Measurements from ENCODE around the gene BAK1.
"Not testable (repeated sequence)": the region's sequence is repeated elsewhere in the genome, so short reads cannot be mapped to it uniquely, and the experiment has no call there.

BAK1 gene

DNA sequence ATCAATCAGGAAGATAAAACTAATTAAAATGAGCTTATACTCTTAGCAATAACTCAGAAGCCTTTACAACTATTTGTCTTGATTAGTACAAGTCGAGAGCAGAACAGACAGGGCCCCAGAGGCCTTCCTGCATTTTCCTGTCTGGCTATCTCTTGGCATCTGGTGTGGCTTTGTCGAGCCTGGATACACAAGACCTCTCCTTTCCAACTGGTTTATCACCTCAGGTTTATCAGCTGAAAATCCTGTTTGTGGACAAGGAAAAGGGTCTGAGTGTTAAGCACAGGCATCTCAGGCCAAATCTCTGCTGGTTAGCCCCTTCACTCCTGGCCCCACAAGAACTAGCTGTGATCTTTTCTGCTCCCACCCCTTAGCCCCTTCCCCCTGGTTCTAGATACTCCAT, 32.6 kb downstream of the BAK1 start:
- TF ChIP-seq, protein P1, sequence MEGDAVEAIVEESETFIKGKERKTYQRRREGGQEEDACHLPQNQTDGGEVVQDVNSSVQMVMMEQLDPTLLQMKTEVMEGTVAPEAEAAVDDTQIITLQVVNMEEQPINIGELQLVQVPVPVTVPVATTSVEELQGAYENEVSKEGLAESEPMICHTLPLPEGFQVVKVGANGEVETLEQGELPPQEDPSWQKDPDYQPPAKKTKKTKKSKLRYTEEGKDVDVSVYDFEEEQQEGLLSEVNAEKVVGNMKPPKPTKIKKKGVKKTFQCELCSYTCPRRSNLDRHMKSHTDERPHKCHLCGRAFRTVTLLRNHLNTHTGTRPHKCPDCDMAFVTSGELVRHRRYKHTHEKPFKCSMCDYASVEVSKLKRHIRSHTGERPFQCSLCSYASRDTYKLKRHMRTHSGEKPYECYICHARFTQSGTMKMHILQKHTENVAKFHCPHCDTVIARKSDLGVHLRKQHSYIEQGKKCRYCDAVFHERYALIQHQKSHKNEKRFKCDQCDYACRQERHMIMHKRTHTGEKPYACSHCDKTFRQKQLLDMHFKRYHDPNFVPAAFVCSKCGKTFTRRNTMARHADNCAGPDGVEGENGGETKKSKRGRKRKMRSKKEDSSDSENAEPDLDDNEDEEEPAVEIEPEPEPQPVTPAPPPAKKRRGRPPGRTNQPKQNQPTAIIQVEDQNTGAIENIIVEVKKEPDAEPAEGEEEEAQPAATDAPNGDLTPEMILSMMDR (IDR thresholded peaks at IDR 0.05; ENCODE audit: borderline replicate concordance, control extremely low read depth, extremely low read depth, insufficient read depth, missing control alignments), result no peak
- in situ Hi-C loops (cut with MboI; ENCODE audit: low sequenced_read_pairs, unreplicated experiment), result no loop called here
- no peak for DNase-seq (ENCODE audit: low spot score)

DNA sequence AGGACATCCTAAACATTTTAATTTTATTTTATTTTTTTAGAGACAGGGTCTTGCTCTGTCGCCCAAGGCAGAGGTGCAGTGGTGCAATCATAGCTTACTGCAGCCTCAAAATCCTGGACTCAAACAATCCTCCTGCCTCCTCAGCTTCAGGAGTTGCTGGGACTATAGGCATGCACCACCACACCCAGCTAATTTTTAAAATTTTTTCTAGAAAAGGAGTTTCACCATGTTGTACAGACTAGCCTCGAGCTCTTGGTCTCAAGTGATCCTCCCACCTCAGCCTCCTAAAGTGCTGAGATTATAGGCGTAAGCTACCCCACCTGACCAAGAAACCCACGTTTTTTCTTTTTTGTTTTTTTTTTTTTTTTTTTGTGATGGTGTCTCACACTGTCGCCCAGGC, 33.3 kb downstream of the BAK1 start:
- in situ Hi-C loops (cut with MboI; ENCODE audit: low sequenced_read_pairs, unreplicated experiment), result no loop called here
- no peak for DNase-seq (ENCODE audit: low spot score)
- TF ChIP-seq, protein P1 (IDR thresholded peaks at IDR 0.05; ENCODE audit: borderline replicate concordance, control extremely low read depth, extremely low read depth, insufficient read depth, missing control alignments), result no peak

DNA sequence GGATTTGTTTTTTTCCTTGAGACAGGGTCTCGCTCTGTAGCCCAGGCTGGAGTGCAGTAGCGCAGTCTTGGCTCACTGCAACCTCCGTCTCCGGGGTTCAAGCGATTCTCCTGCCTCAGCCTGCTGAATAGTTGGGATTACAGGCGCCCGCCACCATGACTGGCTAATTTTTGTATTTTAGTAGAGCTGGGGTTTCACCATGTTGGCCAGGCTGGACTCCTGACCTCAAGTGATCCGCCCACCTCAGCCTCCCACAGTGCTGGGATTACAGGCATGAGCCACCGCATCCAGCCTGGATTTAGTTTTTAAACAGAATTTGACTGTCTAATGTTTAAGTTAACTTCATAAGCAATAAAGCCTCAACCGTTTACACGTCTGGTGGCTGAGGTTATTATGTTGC, 34.8 kb downstream of the BAK1 start:
- in situ Hi-C loops (cut with MboI; ENCODE audit: low sequenced_read_pairs, unreplicated experiment); DNase-seq (ENCODE audit: low spot score): not testable (repeated sequence)

DNA sequence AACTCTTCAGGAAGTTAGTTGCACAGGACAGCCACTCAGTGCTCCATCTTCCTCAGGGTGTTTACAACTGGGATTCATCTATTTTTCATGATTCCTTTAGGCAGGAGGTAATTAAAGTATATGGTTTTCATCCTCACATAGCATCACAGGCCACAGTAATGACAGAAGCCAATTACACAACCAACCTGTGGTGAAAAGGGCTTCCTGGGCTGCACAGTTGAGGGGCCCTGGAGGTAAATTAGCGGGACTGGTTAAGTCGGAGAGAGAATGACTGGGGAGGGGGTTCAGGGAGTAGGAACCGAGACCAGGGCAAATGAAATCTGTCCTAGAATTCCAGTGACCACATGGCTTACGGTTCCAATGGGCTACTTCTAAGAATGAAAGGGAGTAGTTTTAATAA, 37.0 kb downstream of the BAK1 start:
- TF ChIP-seq, protein P1 (IDR thresholded peaks at IDR 0.05; ENCODE audit: borderline replicate concordance, control extremely low read depth, extremely low read depth, insufficient read depth, missing control alignments), result no peak
- no peak for DNase-seq (ENCODE audit: low spot score)
- in situ Hi-C loops (cut with MboI; ENCODE audit: low sequenced_read_pairs, unreplicated experiment), result no loop called here

DNA sequence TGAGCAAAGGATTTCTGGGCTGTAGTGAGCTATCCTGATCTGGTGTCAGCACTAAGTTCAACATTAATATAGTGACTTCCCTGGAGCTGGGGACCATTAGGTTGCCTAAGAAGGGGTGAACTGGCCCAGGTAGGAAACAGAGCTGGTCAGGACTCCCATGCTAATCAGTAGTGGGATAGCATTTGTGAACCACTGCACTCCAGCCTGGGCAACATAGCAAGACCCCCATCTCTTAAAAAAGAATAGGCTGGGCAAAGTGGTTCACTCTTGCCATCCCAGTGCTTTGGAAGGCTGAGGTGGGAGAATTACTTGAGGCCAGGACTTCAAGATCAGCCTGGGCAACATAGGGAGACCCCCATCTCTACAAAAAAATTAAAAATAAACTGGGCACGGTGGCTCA, 39.3 kb downstream of the BAK1 start:
- in situ Hi-C loops (cut with MboI; ENCODE audit: low sequenced_read_pairs, unreplicated experiment), result no loop called here
- TF ChIP-seq, protein P1 (IDR thresholded peaks at IDR 0.05; ENCODE audit: borderline replicate concordance, control extremely low read depth, extremely low read depth, insufficient read depth, missing control alignments), result no peak
- DNase-seq (ENCODE audit: low spot score), result no peak

DNA sequence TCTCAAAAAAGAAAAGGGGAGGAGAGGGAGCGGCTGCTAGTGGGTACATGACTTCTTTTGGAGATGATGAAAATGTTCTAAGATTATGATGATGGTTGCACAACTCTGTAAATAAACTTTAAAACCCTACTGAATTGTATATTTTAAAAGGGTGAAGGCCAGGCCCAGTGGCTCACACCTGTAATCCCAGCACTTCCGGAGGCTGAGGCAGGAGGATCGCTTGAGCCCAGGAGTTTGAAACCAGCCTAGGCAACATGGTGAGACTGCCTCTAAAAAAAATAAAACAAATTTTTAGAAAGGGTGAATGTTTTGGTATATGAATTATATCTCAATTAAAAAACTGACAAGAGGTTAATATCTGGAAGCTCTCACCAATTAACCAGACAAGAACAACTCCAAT, 45.4 kb downstream of the BAK1 start:
- TF ChIP-seq, protein P1 (IDR thresholded peaks at IDR 0.05; ENCODE audit: borderline replicate concordance, control extremely low read depth, extremely low read depth, insufficient read depth, missing control alignments), result no peak
- DNase-seq (ENCODE audit: low spot score), result no peak
- in situ Hi-C loops (cut with MboI; ENCODE audit: low sequenced_read_pairs, unreplicated experiment), result no loop called here

DNA sequence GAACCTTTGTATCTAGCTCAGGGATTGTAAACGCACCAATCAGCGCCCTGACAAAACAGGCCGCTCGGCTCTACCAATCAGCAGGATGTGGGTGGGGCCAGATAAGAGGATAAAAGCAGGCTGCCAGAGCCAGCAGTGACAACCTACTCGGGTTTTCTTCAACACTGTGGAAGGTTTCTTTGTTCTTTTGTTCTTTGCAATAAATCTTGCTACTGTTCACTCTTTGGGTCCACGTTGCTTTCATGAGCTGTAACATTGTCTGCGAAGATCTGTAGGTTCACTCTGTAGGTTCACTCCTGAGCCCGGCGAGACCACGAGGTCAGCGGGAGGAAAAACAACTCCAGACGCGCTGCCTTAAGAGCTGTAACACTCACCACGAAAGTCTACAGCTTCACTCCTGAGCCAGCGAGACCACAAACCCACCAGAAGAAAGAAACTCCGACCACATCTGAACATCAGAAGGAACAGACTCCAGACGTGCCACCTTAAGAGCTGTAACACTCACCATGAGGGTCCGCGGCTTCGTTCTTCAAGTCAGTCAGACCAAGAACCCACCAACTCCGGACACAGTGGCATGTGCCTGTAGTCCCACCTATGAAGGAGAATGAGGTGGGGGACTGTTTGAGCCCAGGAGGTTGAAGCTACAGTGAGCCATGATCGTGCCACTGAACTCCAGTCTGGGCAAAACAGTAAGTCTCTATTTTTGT, 46.8 kb downstream of the BAK1 start:
- in situ Hi-C loops (cut with MboI; ENCODE audit: low sequenced_read_pairs, unreplicated experiment); DNase-seq (ENCODE audit: low spot score): not testable (repeated sequence)

DNA sequence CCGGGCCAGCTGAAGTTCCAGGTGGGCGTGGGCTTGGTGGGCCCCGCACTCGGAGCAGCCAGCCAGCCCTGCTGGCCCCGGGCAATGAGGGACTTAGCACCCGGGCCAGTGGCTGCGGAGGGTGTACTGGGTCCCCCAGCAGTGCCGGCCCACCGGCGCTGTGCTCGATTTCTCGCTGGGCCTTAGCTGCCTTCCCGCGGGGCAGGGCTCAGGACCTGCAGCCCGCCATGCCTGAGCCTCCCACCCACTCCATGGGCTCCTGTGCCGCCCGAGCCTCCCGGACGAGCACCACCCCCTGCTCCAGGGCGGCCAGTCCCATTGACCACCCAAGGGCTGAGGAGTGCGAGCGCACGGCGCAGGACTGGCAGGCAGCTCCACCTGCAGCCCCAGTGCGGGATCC, 47.6 kb downstream of the BAK1 start:
- DNase-seq (ENCODE audit: low spot score); in situ Hi-C loops (cut with MboI; ENCODE audit: low sequenced_read_pairs, unreplicated experiment): not testable (repeated sequence)

DNA sequence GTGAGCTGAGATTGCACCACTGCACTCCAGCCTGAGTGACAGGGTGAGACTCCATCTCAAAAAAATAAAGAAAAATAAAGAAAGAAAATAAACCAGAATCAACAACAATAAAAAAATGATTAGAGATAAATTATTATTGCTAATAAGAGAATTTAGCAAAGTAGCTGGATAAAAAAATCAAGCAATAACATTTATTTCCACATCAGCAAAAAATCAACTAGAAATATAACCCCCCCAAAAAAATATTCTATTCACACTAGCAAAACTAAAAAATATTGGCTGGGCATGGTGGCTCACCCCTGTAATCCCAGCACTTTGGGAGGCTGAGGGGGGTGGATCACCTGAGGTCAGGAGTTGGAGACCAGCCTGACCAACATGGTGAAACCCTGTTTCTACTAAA, 49.5 kb downstream of the BAK1 start:
- in situ Hi-C loops (cut with MboI; ENCODE audit: low sequenced_read_pairs, unreplicated experiment); DNase-seq (ENCODE audit: low spot score): not testable (repeated sequence)

All from GM13976 (cell line).